ENCODE results near the gene FRMD3. TPM values are rescaled to one million over a fixed set of nuclear protein-coding genes. Genes with fewer than 3 reads are reported as not detected.
"Not testable (repeated sequence)": the region's sequence is repeated elsewhere in the genome, so short reads cannot be mapped to it uniquely, and the experiment has no call there.

FRMD3 gene
- total and polyA plus RNA-seq, 7 donors: 8.5 to 182 (median 38.7) TPM

DNA sequence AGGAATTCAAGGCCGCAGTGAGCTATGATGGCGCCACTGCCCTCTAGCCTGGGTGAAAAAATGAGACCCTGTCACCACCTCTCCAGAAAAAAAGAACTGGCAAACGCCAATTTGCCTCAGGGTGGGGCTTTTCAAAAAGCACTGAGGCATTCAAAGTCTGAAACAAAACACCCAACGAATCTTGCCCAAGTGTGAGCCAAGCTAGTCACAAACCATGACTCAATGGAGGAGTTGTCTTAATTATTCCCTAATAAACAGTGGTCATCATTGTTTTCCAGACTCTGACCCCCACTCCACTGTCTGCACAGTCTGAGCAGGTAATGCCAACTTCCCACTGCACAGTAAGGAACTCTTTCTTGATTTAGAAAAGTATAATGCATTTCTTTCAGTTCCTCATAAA is 16.8 kb downstream of the FRMD3 start:
- no peak overlapping the region for H3K4me3 ChIP-seq
- WGBS, 3 donors: 53 to 71% (median 56%) methylated on average over 4 of the region's 4 CpGs
- H3K27me3 ChIP-seq (ENCODE audit: insufficient read depth in 3 of 3, low read length in 2 of 3): no peaks in the 10 kb centered on the region
- intact Hi-C loops (cut with DNase I): no loop called here
- H3K27ac ChIP-seq: no peak overlapping the region
- ATAC-seq (peak in 3 of 4 donors; percentile 49 to 85 (median 74)), DNase-seq (no peak)
- H3K36me3 ChIP-seq (ENCODE audit: insufficient read depth in 1 of 2, low read depth in 1 of 2): no peaks in the 10 kb centered on the region
- H3K9me3 ChIP-seq: no peaks in the 10 kb centered on the region
- no peak for TF ChIP-seq CTCF (IDR thresholded peaks at IDR 0.05)
- H3K4me1 ChIP-seq: peaks cover 14% of the 10 kb centered on the region

GRCh38 chr9:83521011-83521410 is 17.2 kb downstream of the FRMD3 start:
- intact Hi-C loops (cut with DNase I): no loop called here
- H3K4me3 ChIP-seq: no peak overlapping the region
- no peaks in the 10 kb centered on the region for H3K27me3 ChIP-seq (ENCODE audit: insufficient read depth in 3 of 3, low read length in 2 of 3)
- DNase-seq (no peak), ATAC-seq (peak in 2 of 4 donors; percentile 41 to 83)
- TF ChIP-seq CTCF (IDR thresholded peaks at IDR 0.05): no peak
- peaks cover 14% of the 10 kb centered on the region for H3K4me1 ChIP-seq
- no peak overlapping the region for H3K27ac ChIP-seq
- H3K36me3 ChIP-seq (ENCODE audit: insufficient read depth in 1 of 2, low read depth in 1 of 2): no peaks in the 10 kb centered on the region
- H3K9me3 ChIP-seq: no peaks in the 10 kb centered on the region
- 51 to 100% (median 57%) methylated on average over 1 of the region's 1 CpG for WGBS, 3 donors

DNA sequence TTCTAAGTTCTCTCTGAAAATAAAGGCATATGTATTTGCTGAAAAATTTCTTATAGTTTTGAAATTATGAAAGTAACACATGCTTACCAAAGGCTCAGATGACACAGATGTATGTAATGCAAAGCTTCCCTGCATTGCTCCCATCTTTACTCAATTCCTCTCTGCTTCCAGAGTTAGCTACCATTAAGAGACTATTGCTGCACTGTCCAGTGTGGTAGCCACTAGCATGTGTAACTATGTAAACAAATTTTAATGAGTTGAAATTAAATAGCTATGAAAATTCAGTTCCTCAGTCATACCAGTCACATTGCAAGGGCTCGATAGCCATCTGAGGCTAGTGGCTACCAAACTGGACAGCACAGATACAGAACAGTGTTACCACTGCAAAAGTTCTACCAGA is 17.9 kb downstream of the FRMD3 start:
- Histone ChIP-seq H3K27ac (no peak overlapping the region), H3K36me3 (ENCODE audit: insufficient read depth in 1 of 2, low read depth in 1 of 2) (no peaks in the 10 kb centered on the region), H3K27me3 (ENCODE audit: insufficient read depth in 3 of 3, low read length in 2 of 3) (no peaks in the 10 kb centered on the region), H3K9me3 (no peaks in the 10 kb centered on the region), H3K4me3 (no peak overlapping the region), H3K4me1 (peaks cover 14% of the 10 kb centered on the region)
- DNase-seq (no peak), ATAC-seq (no peak)
- intact Hi-C loops (cut with DNase I): no loop called here
- WGBS, 3 donors: 89 to 96% (median 96%) methylated on average over 1 of the region's 1 CpG
- TF ChIP-seq CTCF (IDR thresholded peaks at IDR 0.05): no peak

GRCh38 chr9:83517980-83518379 is 20.2 kb downstream of the FRMD3 start:
- H3K4me1 ChIP-seq; intact Hi-C loops (cut with DNase I); H3K27ac ChIP-seq; DNase-seq; H3K27me3 ChIP-seq (ENCODE audit: insufficient read depth in 3 of 3, low read length in 2 of 3); H3K4me3 ChIP-seq; H3K36me3 ChIP-seq (ENCODE audit: insufficient read depth in 1 of 2, low read depth in 1 of 2); H3K9me3 ChIP-seq; ATAC-seq: not testable (repeated sequence)

DNA sequence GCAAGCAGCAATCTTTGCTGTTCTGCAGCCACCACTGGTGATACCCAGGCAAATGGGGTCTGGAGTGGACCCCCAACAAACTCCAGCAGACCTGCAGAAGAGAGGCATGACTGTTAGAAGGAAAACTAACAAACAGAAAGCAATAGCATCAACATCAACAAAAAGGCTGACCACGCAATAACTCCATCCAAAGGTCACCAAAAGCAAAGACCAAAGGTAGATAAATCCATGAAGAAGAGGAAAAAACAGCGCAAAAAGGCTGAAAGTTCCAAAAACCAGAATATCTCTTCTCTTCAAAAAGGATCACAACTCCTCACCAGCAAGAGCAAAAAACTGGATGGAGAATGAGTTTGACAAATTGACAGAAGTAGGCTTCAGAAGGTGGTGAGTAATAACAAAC is 23.4 kb downstream of the FRMD3 start:
- 96 to 100% (median 96%) methylated on average over 2 of the region's 2 CpGs for WGBS, 3 donors
- DNase-seq (no peak), ATAC-seq (no peak)
- H3K9me3 ChIP-seq: no peaks in the 10 kb centered on the region
- intact Hi-C loops (cut with DNase I): no loop called here
- no peak overlapping the region for H3K4me3 ChIP-seq
- no peaks in the 10 kb centered on the region for H3K36me3 ChIP-seq (ENCODE audit: insufficient read depth in 1 of 2, low read depth in 1 of 2)
- no peak overlapping the region for H3K27ac ChIP-seq
- H3K4me1 ChIP-seq: peaks cover 8% of the 10 kb centered on the region
- H3K27me3 ChIP-seq (ENCODE audit: insufficient read depth in 3 of 3, low read length in 2 of 3): no peaks in the 10 kb centered on the region
- TF ChIP-seq CTCF (IDR thresholded peaks at IDR 0.05): no peak
